ENCODE results near the gene GNA12. TPM values are rescaled to one million over a fixed set of nuclear protein-coding genes. Genes with fewer than 3 reads are reported as not detected.
A peak's percentile ranks its signal among the peaks of the same experiment; 100 is the strongest.
"Not testable (repeated sequence)": the region's sequence is repeated elsewhere in the genome, so short reads cannot be mapped to it uniquely, and the experiment has no call there.

Gene GNA12
- total RNA-seq, 1 donor from 2014 or later, result 48.5 TPM

DNA sequence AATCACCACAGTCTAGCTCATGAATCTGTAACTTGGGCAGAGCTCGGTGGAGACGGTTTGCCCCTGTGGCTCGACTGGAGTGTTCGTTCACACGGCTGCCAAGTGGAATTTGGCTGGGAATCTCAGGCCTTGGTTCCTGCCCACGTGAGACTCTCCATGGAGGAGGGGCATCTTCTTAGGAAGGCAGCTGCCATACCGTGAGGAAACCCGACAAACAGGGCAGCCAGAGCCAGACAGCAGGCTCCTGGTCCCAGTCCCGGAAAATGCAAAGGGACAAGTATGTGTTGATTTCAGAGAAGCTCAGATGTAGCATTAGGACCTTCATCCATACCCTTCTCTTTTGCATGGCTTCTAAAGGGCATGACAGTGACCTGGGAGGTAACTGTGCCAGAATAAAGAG lies 129.5 kb downstream of the GNA12 start:
- no peak for DNase-seq (ENCODE audit: low spot score)

DNA sequence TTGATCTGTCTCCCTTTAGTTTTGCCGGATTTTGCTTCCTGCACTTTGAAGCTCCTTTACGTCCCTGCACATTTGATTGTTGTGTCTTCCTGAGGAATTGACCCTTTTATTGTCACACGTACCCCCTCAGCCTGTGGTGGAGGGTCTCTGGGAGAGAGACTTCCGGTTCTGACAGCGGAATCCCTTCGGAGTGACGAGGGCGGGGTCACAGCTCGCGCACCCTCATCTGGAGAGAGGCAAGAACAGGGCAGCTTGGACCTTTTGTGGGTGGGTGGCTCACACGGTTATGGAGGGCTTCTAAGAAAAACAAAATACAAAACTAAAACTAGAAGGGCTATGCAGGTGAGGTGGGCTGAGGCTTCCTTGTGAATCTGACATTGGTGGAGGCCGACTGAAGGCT lies 130.1 kb downstream of the GNA12 start:
- DNase-seq (ENCODE audit: low spot score), result no peak

GRCh38 chr7:2713370-2713769 lies 130.7 kb downstream of the GNA12 start:
- no peak for DNase-seq (ENCODE audit: low spot score)

DNA sequence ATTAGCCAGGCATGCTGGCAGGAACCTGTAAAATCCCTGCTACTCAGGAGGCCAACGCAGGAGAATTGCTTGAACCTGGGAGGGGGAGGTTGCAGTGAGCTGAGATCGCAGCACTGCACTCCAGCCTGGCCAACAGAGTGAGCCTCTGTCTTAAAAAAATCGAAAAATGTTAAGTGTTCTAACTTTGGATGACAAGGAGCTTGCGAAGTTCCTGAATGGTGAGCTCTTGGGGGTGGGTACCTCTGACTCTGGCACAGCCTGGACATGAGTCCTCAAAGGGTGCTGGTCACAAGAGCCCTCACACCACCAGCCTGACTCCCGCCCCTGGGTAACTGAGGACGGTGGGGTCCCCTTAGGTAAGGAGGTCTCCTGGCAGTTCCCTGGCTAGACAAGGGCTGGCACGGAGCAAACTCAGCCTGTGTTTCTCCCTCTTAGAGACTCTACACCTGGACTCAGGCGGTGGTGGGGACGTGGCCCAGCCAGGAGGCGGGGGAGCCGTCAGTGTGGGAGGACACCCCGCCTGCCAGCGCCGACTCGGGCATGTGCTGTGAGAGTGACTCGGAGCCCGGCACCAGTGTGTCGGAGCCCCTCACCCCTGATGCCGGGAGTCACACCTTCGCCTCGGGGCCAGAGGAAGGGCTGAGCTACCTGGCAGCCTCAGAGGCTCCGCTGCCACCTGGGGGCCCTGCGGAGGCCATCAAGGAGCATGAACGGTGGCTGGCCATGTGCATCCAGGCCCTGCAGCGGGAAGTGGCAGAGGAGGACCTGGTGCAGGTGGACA lies 132.0 kb downstream of the GNA12 start:
- DNase-seq (ENCODE audit: low spot score), result no peak

DNA sequence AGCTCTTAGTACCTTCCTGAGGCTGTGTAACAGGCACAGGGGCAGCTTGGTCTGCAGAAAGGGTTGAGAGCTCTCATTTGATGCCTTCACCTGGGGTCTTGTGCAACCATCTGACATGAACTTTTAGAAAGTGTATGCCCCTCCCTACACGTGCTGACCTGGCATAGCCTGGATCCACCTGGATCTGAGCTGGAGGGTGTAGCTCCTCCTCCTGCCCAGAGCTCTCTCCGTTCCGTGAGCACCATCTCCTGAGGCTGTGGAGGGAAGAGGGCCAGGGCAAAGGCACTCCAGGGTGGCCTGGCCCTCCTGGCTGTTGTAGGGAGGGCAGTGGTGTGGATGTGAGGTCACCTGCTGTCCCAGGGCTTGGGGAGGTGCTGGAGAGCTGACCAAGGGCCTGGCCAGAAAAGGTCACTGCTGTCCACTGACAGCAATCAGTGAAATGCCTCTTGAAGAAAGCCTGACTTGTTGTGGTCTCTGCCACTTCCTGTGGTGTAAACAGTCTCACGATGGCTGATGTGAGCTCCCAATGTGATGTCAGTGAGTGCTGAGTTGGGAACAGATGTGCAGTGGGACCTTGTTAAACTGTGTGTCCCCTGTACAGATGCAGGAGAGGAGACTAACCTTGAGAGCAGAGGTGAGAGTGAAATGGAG lies 133.1 kb downstream of the GNA12 start:
- DNase-seq (ENCODE audit: low spot score), result no peak

DNA sequence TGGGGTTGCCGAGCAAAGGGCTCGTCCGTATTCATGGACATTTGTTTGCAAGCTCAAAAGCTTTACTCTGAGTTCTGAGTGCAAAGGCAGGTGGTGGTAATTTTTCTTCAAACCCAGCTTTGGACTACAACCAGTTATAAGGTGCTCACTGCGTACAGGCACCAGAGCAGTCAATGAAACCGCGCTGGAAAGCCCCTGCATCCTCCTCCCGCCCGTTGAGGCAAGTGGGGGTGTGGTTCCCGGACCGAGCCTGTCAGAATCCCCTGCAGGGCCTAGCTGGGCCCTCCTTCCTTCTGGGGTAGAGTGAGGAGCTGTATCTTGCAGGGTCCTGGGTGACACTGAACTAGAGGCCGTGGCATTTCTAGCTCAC lies 133.8 kb downstream of the GNA12 start:
- DNase-seq (ENCODE audit: low spot score), result no peak

DNA sequence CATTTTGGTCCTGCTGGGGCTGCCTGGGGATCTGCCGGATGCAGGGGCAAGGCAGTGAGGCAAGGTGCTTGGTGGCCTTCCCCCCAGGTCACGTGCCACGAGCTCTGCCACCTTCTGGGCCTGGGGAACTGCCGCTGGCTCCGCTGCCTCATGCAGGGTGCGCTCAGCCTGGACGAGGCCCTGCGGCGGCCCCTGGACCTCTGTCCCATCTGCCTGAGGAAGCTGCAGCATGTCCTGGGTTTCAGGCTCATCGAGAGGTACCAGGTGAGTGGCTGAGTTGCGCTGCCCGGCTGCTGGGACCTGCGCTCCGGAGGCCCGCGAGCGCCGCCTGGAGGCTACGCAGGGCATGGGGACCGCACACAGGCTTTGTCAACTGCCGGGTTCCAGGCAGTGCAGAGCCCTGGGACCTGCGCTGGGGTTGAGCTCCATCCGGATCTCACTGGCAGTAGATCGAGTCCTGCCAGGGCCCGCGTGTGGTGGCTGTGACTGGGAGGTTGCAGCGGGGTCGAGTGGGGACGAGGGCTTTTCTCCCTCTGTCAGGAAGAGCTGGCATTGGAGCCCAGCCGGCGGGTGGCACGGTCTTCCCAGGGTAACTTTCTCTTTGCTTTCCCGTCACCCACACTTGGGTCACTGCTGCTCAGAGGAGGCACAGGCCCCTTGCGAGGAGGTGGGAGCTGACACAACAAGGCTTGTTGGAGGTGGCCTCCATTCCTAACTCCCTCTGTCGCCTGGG lies 134.4 kb downstream of the GNA12 start:
- DNase-seq (ENCODE audit: low spot score), result peak; percentile 60

DNA sequence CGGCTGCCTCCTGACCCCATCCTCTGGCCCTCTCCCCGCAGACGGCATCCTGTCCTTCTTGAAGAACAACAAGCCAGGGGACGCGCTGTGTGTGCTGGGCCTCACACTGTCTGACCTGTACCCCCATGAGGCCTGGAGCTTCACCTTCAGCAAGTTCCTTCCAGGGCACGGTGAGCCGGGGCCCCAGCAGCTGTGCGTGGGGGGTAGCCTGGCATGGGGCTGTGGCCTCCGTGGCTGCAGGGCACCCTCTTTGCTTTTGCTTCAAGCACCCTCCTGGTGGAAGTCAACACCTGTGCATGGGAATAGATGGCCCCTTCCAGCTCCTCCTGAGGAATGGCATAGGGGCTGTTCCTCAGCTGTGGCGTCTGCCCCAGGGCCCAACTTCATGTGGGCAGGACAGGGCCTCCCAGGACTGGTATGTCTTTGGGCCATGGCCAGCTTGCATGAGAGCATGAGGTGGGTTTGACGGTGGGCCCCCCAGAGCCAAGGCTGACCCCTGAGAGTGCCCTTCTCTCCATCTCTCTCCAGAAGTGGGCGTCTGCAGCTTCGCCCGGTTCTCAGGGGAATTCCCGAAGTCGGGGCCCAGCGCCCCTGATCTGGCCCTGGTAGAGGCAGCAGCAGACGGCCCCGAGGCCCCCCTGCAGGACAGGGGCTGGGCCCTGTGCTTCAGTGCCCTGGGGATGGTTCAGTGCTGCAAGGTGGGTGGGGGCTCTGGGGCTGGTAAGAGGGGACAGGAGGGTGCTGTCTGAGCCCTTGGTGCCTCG lies 135.4 kb downstream of the GNA12 start:
- DNase-seq (ENCODE audit: low spot score), result no peak

- no peak for DNase-seq (ENCODE audit: low spot score)
These were observed 136.1 kb downstream of the GNA12 start for GRCh38 chr7:2708041-2708440.

DNA sequence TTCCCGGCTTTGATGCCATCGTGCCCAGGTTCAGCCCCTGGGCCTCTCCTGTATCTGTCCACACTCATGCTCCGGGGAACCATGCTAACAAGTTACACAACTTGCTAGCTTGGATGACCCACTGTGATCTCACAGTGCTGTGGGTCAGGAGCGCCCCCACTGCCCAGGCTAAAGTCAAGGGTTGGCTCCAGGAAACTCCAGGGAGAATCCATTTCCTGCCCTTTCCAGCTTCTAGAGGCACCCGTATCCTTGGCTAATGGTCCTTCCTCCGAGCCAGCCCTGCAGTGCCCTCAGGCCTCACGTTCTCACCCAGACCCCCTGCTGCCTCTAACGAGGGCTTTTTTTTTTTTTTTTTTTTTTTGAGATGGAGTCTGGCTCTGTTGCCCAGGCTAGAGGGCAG lies 136.6 kb downstream of the GNA12 start:
- no peak for DNase-seq (ENCODE audit: low spot score)

DNA sequence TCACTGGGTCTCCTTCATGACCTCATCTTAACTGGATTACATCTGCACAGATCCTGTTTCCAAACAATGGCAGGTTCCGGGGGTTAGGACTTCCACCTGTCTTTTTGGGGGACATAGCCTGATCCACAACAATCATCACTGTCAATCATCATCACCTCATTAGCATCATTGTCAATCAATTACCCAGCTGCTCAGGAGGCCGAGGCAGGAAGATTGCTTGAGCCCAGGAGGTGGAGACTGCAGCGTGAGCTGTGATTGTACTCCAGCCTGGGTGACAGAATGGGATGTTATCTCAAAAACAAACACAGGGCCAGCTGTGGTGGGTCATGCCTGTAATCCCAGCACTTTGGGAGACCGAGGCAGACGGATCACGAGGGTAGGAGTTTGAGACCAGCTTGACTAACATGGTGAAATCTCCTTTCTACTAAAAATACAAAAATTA lies 137.4 kb downstream of the GNA12 start:
- no peak for DNase-seq (ENCODE audit: low spot score)

- no peak for DNase-seq (ENCODE audit: low spot score)
These were observed 138.6 kb downstream of the GNA12 start for GRCh38 chr7:2705371-2706096.

GRCh38 chr7:2702594-2702957 lies 141.5 kb downstream of the GNA12 start:
- DNase-seq (ENCODE audit: low spot score), result no peak

DNA sequence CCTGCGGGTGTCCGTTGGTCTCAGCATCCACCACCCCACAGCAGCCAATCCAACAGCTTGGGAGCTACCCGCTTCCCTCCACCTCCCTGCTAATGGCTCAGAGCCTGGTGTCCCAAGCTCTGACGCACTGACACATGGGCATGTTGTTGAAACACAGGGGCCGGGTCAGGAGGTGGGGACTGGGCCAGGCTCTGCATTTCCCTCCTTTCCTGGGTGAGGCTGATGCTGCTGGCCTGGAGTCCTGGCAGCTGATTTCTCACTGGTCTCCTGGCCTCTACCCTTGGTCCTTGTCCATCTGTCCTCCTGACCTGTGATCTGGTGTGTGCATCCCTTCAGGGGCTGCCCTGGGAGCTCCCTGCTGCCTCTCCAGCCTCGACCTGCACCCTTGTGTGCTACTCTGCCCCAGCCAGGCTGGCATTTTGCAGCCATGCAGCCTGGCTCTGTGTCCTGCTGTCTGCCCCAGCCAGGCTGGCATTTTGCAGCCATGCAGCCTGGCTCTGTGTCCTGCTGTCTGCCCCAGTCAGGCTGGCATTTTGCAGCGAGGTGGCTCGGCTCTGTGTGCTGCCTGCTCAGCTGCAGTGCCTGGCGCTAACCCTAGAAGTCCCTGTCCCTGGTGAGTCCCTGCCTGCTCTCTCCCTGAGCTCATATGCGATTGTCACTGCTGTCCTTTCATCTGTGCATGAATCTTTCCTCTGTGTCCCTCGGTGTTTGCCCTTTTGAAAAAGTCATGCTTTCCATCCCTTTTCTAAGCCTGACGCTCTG lies 142.1 kb downstream of the GNA12 start:
- DNase-seq (ENCODE audit: low spot score), result no peak

DNA sequence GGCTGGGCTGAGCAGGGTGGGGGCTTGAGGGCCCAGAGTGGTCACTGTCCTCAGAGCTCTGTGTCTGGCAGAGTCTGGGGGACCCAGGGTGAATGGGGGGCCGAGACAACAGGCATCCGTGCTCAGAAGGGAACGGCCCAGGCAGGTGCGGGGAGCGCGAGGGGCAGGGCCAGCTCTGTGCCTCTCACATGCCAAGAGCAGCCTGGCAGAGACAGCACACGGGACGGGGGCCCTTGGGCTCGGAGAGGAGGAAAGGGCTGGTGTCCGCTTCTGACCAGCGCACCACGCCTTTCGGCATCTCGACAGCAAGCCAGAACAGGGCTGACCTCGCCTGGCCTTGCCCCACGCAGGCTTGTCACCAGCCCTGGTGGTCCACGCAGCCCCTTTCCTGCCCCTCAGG lies 142.7 kb downstream of the GNA12 start:
- no peak for DNase-seq (ENCODE audit: low spot score)

DNA sequence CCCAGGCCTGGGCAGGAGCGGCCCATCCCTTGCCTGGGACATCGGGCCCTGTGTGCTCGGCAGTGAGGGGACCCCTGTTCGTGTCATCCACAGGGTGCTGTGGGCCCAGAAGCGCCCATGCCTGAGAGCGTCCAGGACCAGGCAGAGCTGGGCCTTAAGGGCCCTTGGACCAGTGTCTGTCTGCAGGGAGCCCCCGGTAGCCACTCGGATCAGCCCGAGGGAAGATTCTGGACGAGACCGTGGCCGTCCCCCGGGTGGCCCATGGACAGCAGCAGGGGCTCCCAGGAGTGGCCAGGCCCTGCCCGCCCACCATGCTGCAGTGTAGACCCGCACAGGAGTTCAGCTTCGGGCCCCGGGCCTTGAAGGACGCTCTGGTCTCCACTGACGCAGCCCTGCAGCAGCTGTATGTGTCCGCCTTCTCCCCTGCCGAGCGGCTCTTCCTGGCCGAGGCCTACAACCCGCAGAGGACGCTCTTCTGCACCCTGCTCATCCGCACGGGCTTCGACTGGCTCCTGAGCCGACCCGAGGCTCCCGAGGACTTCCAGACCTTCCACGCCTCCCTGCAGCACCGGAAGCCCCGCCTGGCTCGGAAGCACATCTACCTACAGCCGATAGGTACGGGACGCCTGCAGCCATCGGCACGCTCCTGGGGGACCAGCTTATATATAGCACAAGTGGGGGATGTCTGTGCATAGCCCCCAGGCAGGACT lies 143.8 kb downstream of the GNA12 start:
- no peak for DNase-seq (ENCODE audit: low spot score)

- DNase-seq (ENCODE audit: low spot score), result no peak
These were observed 144.9 kb downstream of the GNA12 start for GRCh38 chr7:2699289-2699620.

- no peak for DNase-seq (ENCODE audit: low spot score)
These were observed 145.4 kb downstream of the GNA12 start for GRCh38 chr7:2698581-2699288.

GRCh38 chr7:2694122-2694436 lies 150.0 kb downstream of the GNA12 start:
- not testable (repeated sequence) for DNase-seq (ENCODE audit: low spot score)
